Aorta (tissue), 4 donors: Measurements from ENCODE around the gene BHLHE23. TPM values are rescaled to one million over a fixed set of nuclear protein-coding genes. Genes with fewer than 3 reads are reported as not detected.

Source experiments
- polyA plus RNA-seq, 2 donors: library from polyadenylated mRNA; stranded (reverse); fragments of 200-250 nt; gene quantifications; one replicate each; pipeline ENCODE4 v1.2.3, GENCODE V29; 2013
- total RNA-seq, 2 donors: library from RNA; stranded (reverse); fragmentation: NEBNext Ultra II Directional; extraction: Animal tissue kit (Norgen Biotek cat#: 25700); gene quantifications; one replicate each; pipeline ENCODE4 v1.2.1, GENCODE V29; 2021
- donor health status: healthy with polysubstance abuse.
- donor health status: Bipolar disorder and iron deficiency.
- donor health status: DM: no; HTN: no; CAD: no.
- donor health status: DM: yes; HTN: yes; CAD: no.

The BHLHE23 gene
- total and polyA plus RNA-seq, 4 donors, result not detected

Other genes with a start within 250 kb of the BHLHE23 start
- gene MRGBP, start 210.5 kb downstream of the BHLHE23 start, total RNA-seq, result 1 to 10 TPM; 7.5 to 7.6 TPM
- gene MRGBP, start 210.5 kb downstream of the BHLHE23 start, polyA plus RNA-seq, result 1 to 10 TPM; 4.0 to 7.8 TPM
- gene OGFR, start 202.1 kb downstream of the BHLHE23 start, total RNA-seq, result 10 to 100 TPM; 31.7 to 42.6 TPM
- gene OGFR, start 202.1 kb downstream of the BHLHE23 start, polyA plus RNA-seq, result 10 to 100 TPM; 18.5 to 58.8 TPM
- 1 to 10 TPM; 1.5 to 6.5 TPM for gene COL9A3, start 189.9 kb downstream of the BHLHE23 start, total RNA-seq
- under 1 TPM; 0.13 to 0.77 TPM for gene COL9A3, start 189.9 kb downstream of the BHLHE23 start, polyA plus RNA-seq
- gene TCFL5, start 145.1 kb downstream of the BHLHE23 start, total RNA-seq, result 10 to 100 TPM in 1 of 2 donors, 1 to 10 TPM in 1; 4.9 to 10.7 TPM
- 1 to 10 TPM; 4.5 TPM for gene TCFL5, start 145.1 kb downstream of the BHLHE23 start, polyA plus RNA-seq
- 10 to 100 TPM; 45.8 to 64.2 TPM for gene DIDO1, start 80.5 kb downstream of the BHLHE23 start, total RNA-seq
- gene DIDO1, start 80.5 kb downstream of the BHLHE23 start, polyA plus RNA-seq, result 10 to 100 TPM in 1 of 2 donors, 1 to 10 TPM in 1; 8.1 to 40.3 TPM
- gene GID8, start 68.8 kb downstream of the BHLHE23 start, total RNA-seq, result 10 to 100 TPM; 22.0 to 23.7 TPM
- 10 to 100 TPM in 1 of 2 donors, 1 to 10 TPM in 1; 8.9 to 15.0 TPM for gene GID8, start 68.8 kb downstream of the BHLHE23 start, polyA plus RNA-seq
- 10 to 100 TPM; 17.8 to 18.5 TPM for gene SLC17A9, start 54.3 kb downstream of the BHLHE23 start, total RNA-seq
- 10 to 100 TPM in 1 of 2 donors, 1 to 10 TPM in 1; 5.3 to 54.5 TPM for gene SLC17A9, start 54.3 kb downstream of the BHLHE23 start, polyA plus RNA-seq
- 10 to 100 TPM; 27.2 to 30.4 TPM for gene YTHDF1, start 209.2 kb upstream of the BHLHE23 start, total RNA-seq
- gene YTHDF1, start 209.2 kb upstream of the BHLHE23 start, polyA plus RNA-seq, result 10 to 100 TPM; 19.8 to 22.2 TPM
- not detected for gene BIRC7, start 228.9 kb upstream of the BHLHE23 start, total RNA-seq
- gene BIRC7, start 228.9 kb upstream of the BHLHE23 start, polyA plus RNA-seq, result not detected
- gene NKAIN4, start 247.5 kb upstream of the BHLHE23 start, total RNA-seq, result not detected
- gene NKAIN4, start 247.5 kb upstream of the BHLHE23 start, polyA plus RNA-seq, result not detected